Thoracic aorta (tissue), 2 donors: ENCODE data around the gene TAF1B. TPM values are rescaled to one million over a fixed set of nuclear protein-coding genes. Genes with fewer than 3 reads are reported as not detected.

Source experiments
- ATAC-seq: fragments of 150-250 bp; one replicate; pipeline ENCODE4 v1.8.0; 2017; ENCODE audit warnings: low read depth; ENCODE audit not compliant: insufficient number of reproducible peaks, low FRiP score
- DNase-seq: peaks from one replicate; pipeline ENCODE4 v3.0.0-alpha.2; 2020; ENCODE audit warnings: low spot score
- H3K27ac ChIP-seq, 2 donors: fragments of 200-600 bp; sonication (generic); 1 replicate in 1 of 2; 2 replicates in 1 of 2; pipeline ENCODE4 v1.5.1; 2016; ENCODE audit warnings: mild to moderate bottlenecking in 2 of 2, moderate library complexity in 2 of 2
- H3K27me3 ChIP-seq: fragments of 200-600 bp; sonication (generic); replicated peaks from 2 replicates; pipeline ENCODE4 v1.6.0; 2016; ENCODE audit warnings: mild to moderate bottlenecking; ENCODE audit not compliant: insufficient read depth
- H3K36me3 ChIP-seq: fragments of 200-600 bp; sonication (generic); one replicate; pipeline ENCODE4 v1.5.1; 2016
- H3K4me1 ChIP-seq, 2 donors: fragments of 200-600 bp; sonication (generic); 1 replicate in 1 of 2; 2 replicates in 1 of 2; pipeline versions ENCODE4 v1.5.1 to v1.6.0; 2016; ENCODE audit warnings: low read depth in 2 of 2, mild to moderate bottlenecking in 1 of 2; ENCODE audit not compliant: control insufficient read depth in 1 of 2
- H3K4me3 ChIP-seq: fragments of 200-600 bp; sonication (generic); 2 replicates; pipeline ENCODE4 v1.5.1; 2016; ENCODE audit warnings: mild to moderate bottlenecking
- H3K9me3 ChIP-seq: fragments of 200-600 bp; sonication (generic); 2 replicates; pipeline ENCODE4 v1.5.1; 2016
- CTCF ChIP-seq: fragments of 200-600 bp; sonication (generic); IDR thresholded peaks from one replicate; pipeline ENCODE4 v1.5.1; 2019; ENCODE audit warnings: antibody characterized with exemption
- total RNA-seq, 2 donors: library from RNA; depleted of rRNA; stranded (reverse); fragments of >200 nt; gene quantifications; one replicate each; pipeline versions ENCODE4 v1.1.0 to v1.2.3, GENCODE V29; 2016

The TAF1B gene
- total RNA-seq, 2 donors from 2014 or later: 8.3 to 11.2 TPM

GRCh38 chr2:9950521-9951271 lies 107.4 kb downstream of the TAF1B start:
- TF ChIP-seq CTCF: no peak
- H3K4me1 ChIP-seq: peaks cover 4 to 8% of the 10 kb centered on the region in 2 donors
- no peaks in the 10 kb centered on the region for H3K9me3 ChIP-seq
- H3K4me3 ChIP-seq: peak overlapping the region; percentile 77
- peak; percentile 41 for ATAC-seq
- H3K27me3 ChIP-seq: peaks cover 5% of the 10 kb centered on the region
- no peak overlapping the region for H3K27ac ChIP-seq
- no peaks in the 10 kb centered on the region for H3K36me3 ChIP-seq
- DNase-seq: no peak

- ATAC-seq (no peak), DNase-seq (no peak)
- no peaks in the 10 kb centered on the region for H3K36me3 ChIP-seq
- H3K27me3 ChIP-seq: peaks cover 5% of the 10 kb centered on the region
- H3K9me3 ChIP-seq: no peaks in the 10 kb centered on the region
- no peak overlapping the region for H3K27ac ChIP-seq
- peak overlapping the region; percentile 77 for H3K4me3 ChIP-seq
- peaks cover 4 to 8% of the 10 kb centered on the region in 2 donors for H3K4me1 ChIP-seq
- no peak for TF ChIP-seq CTCF
These were observed 107.9 kb downstream of the TAF1B start for GRCh38 chr2:9951272-9951521.

- H3K36me3 ChIP-seq: no peaks in the 10 kb centered on the region
- peak; percentile 57 for DNase-seq
- peak; percentile 91 for ATAC-seq
- no peak for TF ChIP-seq CTCF
- H3K4me1 ChIP-seq: peaks cover 4 to 8% of the 10 kb centered on the region in 2 donors
- peaks cover 5% of the 10 kb centered on the region for H3K27me3 ChIP-seq
- peak within 1 kb of the TSS; percentile 77 for H3K4me3 ChIP-seq
- H3K9me3 ChIP-seq: no peaks in the 10 kb centered on the region
- H3K27ac ChIP-seq: no peak within 1 kb of the TSS
These were observed 108.4 kb downstream of the TAF1B start, which contains the start of gene GRHL1 for GRCh38 chr2:9951522-9952285. TSS of gene GRHL1 (plus strand) at chr2:9951693. CDS start at chr2:9951834, 141 bp downstream.

DNA sequence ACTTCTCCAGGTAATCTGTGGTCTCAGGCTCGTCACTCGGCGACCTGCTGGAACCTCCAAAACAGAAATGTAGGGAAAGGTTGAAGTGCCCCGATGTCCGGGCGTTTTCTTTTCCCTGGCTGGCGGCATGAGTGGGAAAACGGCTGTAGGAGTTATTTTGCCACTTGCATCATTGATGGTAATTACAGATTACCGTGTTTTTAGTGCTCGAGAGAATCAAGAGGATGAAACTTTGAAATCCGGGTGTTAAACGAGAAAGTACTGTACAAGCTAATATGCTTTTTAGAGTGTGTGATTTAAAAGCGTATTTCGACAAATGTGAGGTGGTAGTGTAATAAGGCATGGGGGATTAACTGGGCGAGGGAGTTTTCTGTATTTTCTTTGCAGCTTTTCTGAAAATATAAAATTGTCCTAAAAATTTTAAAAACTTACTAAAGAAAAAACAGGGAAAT lies 109.0 kb downstream of the TAF1B start:
- no peak for TF ChIP-seq CTCF
- Histone ChIP-seq H3K4me1 (peaks cover 4 to 8% of the 10 kb centered on the region in 2 donors), H3K27me3 (peaks cover 5% of the 10 kb centered on the region), H3K27ac (no peak overlapping the region), H3K9me3 (no peaks in the 10 kb centered on the region), H3K36me3 (no peaks in the 10 kb centered on the region), H3K4me3 (peak overlapping the region; percentile 77)
- no peak for ATAC-seq
- no peak for DNase-seq

- DNase-seq (no peak), ATAC-seq (no peak)
- Histone ChIP-seq H3K27me3 (peaks cover 5% of the 10 kb centered on the region), H3K4me1 (peaks cover 4 to 8% of the 10 kb centered on the region in 2 donors), H3K9me3 (no peaks in the 10 kb centered on the region), H3K27ac (no peak overlapping the region), H3K36me3 (no peaks in the 10 kb centered on the region), H3K4me3 (no peak overlapping the region)
- no peak for TF ChIP-seq CTCF
These were observed 109.7 kb downstream of the TAF1B start for GRCh38 chr2:9952856-9953503.
